ENCODE results near the gene HS2ST1. TPM values are rescaled to one million over a fixed set of nuclear protein-coding genes. Genes with fewer than 3 reads are reported as not detected.

Gene HS2ST1
- total RNA-seq, 1 donor from 2014 or later = 19.0 TPM

DNA sequence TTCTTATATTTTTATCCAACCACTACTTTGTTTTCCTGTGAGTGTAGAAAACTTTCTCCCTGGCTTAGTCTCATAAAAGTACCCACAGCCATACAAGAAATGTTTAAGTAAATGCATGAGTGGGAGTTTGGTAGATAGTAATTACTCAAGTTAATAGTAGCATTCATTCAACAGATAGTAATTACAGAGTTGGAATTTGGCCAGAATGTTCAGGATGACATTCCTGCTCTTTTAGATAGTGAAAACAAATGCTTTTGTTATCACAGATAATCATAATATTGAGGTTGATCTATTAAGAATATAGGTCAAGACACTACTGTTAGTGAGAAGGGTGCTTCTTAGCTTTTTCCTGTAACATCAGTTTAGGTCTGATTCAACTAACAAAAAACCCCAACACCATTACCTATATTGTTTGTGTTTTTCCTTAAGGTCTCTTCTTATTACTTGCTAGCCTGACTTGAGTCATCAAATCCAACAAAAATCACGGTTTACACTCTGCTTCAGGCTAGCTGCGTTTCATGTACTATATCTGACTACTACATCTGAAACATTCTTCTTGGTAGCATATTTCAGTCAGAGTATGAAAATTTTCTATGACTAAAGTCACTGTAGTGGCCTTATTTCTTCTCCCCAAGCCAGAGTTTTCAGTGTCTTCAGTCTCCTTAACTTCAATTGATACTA is 163.7 kb downstream of the HS2ST1 start:
- H3K27ac ChIP-seq = no peak overlapping the region
- H3K9me3 ChIP-seq = no peaks in the 10 kb centered on the region
- intact Hi-C loops (cut with DNase I) = no loop called here
- TF ChIP-seq, protein P1, sequence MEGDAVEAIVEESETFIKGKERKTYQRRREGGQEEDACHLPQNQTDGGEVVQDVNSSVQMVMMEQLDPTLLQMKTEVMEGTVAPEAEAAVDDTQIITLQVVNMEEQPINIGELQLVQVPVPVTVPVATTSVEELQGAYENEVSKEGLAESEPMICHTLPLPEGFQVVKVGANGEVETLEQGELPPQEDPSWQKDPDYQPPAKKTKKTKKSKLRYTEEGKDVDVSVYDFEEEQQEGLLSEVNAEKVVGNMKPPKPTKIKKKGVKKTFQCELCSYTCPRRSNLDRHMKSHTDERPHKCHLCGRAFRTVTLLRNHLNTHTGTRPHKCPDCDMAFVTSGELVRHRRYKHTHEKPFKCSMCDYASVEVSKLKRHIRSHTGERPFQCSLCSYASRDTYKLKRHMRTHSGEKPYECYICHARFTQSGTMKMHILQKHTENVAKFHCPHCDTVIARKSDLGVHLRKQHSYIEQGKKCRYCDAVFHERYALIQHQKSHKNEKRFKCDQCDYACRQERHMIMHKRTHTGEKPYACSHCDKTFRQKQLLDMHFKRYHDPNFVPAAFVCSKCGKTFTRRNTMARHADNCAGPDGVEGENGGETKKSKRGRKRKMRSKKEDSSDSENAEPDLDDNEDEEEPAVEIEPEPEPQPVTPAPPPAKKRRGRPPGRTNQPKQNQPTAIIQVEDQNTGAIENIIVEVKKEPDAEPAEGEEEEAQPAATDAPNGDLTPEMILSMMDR (IDR thresholded peaks at IDR 0.05) = no peak
- H3K27me3 ChIP-seq (ENCODE audit: low read depth) = no peaks in the 10 kb centered on the region
- H3K36me3 ChIP-seq = no peaks in the 10 kb centered on the region
- ATAC-seq (no peak), DNase-seq (no peak)
- H3K4me3 ChIP-seq = no peak overlapping the region
- no peaks in the 10 kb centered on the region for H3K4me1 ChIP-seq

DNA sequence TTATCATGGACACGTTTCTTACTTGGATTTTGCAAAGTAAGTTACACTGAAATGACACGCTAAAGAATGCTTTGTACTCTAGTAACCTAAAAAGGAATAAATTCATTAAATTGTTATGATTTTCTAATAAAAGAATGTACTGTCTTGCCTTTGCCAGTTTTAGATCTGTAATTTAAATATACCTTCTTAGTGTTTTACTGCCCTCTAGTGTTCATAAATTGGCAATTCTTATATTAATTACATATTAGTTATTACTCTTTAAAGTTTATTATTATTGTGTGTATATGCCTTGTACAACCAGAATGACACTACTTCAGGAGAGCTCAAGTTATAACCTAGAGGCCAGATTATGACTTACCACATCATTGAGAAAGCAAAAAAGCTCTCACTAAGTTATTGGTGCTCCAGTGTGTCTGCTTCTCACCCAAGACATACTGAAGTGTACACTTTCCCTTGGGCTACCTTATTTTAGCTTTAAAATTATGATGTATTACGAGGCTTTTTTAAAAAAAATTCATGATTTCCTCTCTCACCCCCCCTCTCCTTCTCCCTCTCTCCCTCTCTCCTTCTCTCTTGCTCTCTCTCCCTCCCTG is 169.9 kb downstream of the HS2ST1 start:
- Histone ChIP-seq H3K4me3 (no peak overlapping the region), H3K9me3 (no peaks in the 10 kb centered on the region), H3K4me1 (no peaks in the 10 kb centered on the region), H3K36me3 (no peaks in the 10 kb centered on the region), H3K27me3 (ENCODE audit: low read depth) (no peaks in the 10 kb centered on the region), H3K27ac (no peak overlapping the region)
- no peak for DNase-seq
- TF ChIP-seq, protein P1 (IDR thresholded peaks at IDR 0.05) = peak; percentile 58
- intact Hi-C loops (cut with DNase I) = loop anchor here (10.0 kb wide), 1 partner anchor 250 kb away; no protein-coding TSS in a partner anchor
- ATAC-seq = peak; percentile 42 to 55

DNA sequence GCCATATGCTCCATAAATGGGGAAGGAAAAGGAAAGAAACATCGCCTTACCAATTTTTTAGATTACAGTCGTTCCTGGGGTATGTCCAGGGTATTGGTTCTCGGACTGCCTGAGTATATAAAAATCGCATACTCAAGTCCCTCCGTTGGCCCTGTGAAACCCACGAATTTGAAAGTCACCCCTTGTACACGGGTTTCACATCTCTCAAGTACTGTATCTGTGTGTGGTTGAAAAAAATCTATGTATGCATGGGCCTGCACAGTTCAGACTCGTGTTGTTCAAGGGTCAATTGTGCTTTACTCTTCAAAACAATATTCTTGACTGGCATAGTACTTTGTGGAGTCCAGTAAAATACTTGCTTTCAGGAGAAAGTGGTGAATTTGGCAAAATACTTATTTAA is 171.7 kb downstream of the HS2ST1 start:
- H3K36me3 ChIP-seq = no peaks in the 10 kb centered on the region
- TF ChIP-seq, protein P1 (IDR thresholded peaks at IDR 0.05) = no peak
- no peak for DNase-seq

DNA sequence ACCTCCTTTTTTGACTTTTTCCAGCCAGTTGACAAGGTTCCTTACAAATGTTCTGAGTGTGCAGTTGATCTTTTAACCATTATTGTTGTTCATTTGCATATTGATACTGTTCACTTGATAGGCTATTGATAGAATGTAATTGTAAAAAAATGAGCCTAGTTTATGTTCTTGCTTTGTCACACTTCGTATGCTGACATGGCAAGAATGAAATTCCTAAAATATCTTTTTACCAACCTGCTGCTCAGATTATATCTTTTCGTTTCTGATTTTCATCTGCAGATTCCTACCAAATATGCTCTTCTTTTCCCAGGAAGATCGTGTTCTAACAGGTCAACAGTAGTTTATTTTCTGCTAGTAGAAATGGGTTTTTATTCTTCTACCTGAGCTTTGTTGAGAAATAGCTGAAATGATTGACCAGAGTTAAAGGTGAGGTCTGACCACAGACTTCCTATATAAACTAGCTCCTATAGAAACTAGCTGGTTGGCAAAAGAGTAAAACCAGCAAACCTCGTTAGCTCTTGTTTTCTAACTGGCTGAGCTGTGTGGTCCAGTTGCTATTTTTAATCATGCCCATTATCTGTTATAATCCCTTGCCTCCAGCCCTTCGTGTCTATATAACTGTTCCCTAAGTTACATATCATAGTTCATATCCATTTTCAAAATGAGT is 174.8 kb downstream of the HS2ST1 start:
- Histone ChIP-seq H3K9me3 (no peaks in the 10 kb centered on the region), H3K27me3 (ENCODE audit: low read depth) (no peaks in the 10 kb centered on the region), H3K27ac (no peak overlapping the region), H3K4me3 (no peak overlapping the region), H3K4me1 (no peaks in the 10 kb centered on the region), H3K36me3 (no peaks in the 10 kb centered on the region)
- TF ChIP-seq, protein P1 (IDR thresholded peaks at IDR 0.05) = no peak
- intact Hi-C loops (cut with DNase I) = loop anchor here (10.0 kb wide), 1 partner anchor 254 kb away; no protein-coding TSS in a partner anchor
- ATAC-seq = no peak
- DNase-seq = no peak

More for the DNA sequence above, 171.7 kb downstream of the HS2ST1 start:
- H3K4me3 ChIP-seq = no peak overlapping the region
- no peaks in the 10 kb centered on the region for H3K27me3 ChIP-seq (ENCODE audit: low read depth)
- H3K9me3 ChIP-seq = no peaks in the 10 kb centered on the region
- no peaks in the 10 kb centered on the region for H3K4me1 ChIP-seq
- no peak for ATAC-seq
- intact Hi-C loops (cut with DNase I) = loop anchor here (10.0 kb wide), 1 partner anchor 251 kb away; no protein-coding TSS in a partner anchor
- no peak overlapping the region for H3K27ac ChIP-seq

DNA sequence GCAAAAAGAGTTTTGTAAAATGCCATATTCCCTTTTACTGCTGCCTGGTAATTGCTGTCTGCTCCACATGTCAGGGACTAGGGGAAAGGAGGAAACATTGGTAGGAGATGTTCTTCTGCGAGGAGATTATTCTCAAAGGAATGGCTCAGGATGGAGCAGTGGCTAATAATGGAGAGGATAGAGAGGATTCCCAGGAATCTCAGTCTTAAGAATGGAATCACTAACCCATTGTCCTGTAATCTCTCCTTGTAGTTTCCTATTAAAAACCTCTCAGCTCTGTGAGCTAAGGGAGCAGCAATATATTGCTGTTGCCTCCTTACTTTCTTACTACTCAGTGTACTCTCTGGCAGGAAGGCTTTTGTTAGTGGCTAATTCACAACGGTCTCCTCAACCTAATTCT is 175.4 kb downstream of the HS2ST1 start:
- TF ChIP-seq, protein P1 (IDR thresholded peaks at IDR 0.05) = no peak
- H3K4me1 ChIP-seq = no peaks in the 10 kb centered on the region
- H3K9me3 ChIP-seq = no peaks in the 10 kb centered on the region
- no peak overlapping the region for H3K4me3 ChIP-seq
- no peaks in the 10 kb centered on the region for H3K27me3 ChIP-seq (ENCODE audit: low read depth)
- H3K36me3 ChIP-seq = no peaks in the 10 kb centered on the region
- intact Hi-C loops (cut with DNase I) = loop anchor here (10.0 kb wide), 1 partner anchor 255 kb away; no protein-coding TSS in a partner anchor
- DNase-seq (no peak), ATAC-seq (no peak)
- no peak overlapping the region for H3K27ac ChIP-seq
